GM12872 (cell line): ENCODE measurements around the gene RPS24.

Experiments used
- TF ChIP-seq, protein P1 (sequence below): IDR thresholded peaks from 3 replicates; pipeline ENCODE4 v1.5.1; 2011; ENCODE audit warnings: low read depth, mild to moderate bottlenecking, low read length, moderate library complexity; ENCODE audit not compliant: insufficient read depth

Gene RPS24

DNA sequence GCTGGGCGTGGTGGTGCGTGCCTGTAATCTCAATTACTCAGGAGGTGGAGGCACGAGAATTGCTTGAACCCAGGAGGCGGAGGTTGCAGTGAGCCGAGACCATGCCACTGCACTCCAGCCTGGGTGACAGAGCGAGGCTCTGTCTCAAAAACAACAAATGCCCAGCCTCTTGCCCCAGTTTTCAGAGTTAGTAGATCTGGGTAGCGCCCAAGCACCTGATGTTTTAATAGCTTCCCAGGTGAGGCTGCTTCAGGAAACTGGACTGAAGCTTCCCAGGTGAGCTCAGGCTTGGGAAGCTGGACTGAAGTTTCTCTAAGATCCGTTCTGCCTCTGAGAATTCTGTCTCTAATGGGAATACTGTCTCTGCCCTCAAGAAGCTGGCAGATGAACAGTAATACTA, 12.2 kb downstream of the RPS24 start:
- TF ChIP-seq, protein P1, sequence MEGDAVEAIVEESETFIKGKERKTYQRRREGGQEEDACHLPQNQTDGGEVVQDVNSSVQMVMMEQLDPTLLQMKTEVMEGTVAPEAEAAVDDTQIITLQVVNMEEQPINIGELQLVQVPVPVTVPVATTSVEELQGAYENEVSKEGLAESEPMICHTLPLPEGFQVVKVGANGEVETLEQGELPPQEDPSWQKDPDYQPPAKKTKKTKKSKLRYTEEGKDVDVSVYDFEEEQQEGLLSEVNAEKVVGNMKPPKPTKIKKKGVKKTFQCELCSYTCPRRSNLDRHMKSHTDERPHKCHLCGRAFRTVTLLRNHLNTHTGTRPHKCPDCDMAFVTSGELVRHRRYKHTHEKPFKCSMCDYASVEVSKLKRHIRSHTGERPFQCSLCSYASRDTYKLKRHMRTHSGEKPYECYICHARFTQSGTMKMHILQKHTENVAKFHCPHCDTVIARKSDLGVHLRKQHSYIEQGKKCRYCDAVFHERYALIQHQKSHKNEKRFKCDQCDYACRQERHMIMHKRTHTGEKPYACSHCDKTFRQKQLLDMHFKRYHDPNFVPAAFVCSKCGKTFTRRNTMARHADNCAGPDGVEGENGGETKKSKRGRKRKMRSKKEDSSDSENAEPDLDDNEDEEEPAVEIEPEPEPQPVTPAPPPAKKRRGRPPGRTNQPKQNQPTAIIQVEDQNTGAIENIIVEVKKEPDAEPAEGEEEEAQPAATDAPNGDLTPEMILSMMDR: no peak

DNA sequence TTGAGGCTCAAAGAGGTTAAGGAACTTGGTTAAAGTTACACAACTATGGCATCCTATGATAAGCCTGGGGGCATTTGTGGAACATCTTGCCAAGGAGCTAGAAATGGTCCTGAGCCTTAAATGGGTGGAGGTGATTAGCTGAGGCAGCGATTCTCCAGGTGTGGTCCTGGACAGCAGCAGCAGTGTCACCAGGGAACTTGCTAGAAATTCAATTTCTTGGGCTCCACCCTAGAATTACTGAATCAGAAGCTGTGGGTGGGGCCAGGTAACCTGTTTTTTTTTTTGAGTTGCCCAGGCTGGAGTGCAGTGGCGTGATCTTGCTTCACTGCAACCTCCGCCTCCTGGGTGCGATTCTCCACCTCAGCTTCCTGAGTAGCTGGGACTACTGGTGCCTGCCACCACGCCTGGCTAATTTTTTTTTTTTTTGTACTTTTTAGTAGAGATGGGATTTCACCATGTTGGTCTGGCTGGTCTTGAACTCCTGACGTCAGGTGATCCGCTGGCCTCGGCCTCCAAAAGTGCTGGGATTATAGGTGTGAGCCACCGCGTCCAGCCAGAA, 13.1 kb downstream of the RPS24 start:
- TF ChIP-seq, protein P1: no peak

DNA sequence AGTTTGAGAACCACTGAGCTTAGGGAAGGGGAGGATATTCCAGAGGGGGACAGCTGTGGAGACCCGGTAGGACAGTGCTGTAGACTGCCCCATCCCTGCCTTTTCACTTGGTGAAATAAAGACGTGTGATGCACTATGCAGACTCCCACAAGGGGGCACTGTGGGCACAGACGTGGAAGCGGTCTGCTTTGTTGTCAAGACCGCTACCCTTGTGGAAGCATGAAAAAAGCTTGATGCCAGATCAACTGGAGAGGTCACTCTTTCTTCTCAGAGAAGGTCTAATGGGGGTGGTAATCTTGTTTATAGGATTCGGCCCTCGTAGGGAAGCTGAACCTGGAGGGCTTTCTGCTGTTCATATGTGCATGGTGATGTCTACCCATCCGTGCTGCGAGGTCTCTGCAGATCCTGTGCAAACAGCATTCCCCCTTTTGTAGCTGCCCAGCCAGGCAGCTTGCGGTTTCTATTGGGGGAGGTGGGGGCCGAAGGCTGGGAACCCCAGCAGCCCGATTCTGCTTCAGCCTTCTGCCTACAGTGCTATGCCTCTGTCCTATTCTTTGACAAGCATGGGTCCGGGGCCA, 13.7 kb downstream of the RPS24 start:
- TF ChIP-seq, protein P1: peak; percentile 88

- TF ChIP-seq, protein P1: no peak
These were observed 16.2 kb downstream of the RPS24 start for GRCh38 chr10:78049851-78050250.

DNA sequence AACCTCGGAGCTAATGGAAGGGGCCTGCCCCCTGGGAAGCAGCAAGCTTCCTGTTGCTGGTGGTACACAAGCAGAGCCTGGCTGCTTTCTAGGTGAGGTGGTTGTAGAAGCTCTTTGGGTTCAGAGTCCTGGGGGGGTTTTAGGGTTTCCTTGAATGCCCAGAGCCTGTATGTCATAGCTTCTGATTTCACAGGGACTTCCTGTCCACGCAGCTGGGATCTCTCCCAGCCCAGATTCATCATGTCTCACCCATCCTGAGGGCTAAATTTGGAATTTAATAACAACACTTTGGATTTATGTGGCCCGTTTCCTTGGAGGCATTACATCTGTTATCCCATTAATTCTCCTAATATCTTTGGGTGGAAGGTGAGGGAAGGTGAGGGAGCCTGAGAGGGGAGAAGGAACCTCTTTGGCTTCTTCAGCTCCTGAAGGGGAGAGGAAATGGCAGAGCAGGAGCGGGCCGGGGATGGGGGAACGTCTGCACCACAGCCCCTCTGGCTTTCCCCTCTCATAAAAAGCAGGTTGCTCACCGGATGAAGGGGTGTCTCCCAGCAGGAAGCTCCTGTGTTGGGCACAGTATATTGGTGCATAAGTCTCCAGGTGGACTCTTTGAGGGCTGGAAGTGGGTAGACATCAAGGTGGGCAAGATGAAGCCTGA, 19.7 kb downstream of the RPS24 start:
- TF ChIP-seq, protein P1: no peak

GRCh38 chr10:78058562-78058961, 24.9 kb downstream of the RPS24 start:
- TF ChIP-seq, protein P1: no peak

DNA sequence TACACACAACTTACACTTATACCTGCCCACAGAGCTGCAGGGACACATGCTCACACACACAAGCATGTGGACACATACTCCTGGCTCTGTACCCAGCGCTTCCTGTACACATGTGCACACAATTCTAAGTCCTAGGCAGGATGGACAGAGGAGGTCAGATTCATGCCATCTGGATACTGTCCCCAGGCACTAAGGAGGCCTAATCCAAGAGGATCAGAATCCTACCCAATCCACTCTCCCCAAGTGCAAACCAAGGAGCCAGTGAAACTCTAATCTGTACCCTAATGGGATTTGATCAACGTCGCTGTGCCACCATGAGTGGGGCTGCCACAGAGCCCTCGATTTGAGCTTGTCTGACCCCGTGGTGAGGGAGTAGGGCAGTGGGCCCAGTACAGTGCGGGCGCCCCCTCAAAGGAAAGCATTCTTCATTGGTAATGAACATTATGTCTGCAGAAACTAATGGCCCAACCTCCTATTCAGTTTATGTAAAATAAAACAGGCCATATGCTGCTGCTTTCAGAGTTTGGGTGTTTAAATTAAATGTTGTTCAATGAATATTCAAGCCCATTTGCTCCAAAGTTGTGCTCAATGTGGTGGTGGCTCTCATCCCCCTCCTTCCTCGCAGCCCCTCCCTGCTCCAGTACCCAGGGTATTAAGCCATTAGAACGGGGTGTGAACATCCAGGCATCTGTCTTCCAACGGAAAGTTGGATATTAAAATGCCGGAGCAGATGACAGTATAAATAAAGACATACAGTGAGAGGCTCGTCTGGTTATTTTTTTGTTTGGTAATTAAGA, 26.4 kb downstream of the RPS24 start:
- TF ChIP-seq, protein P1: no peak
